Sigmoid colon (tissue), 7 donors: Measurements from ENCODE around the gene GGA1. TPM values are rescaled to one million over a fixed set of nuclear protein-coding genes. Genes with fewer than 3 reads are reported as not detected.
"Not testable (repeated sequence)": the region's sequence is repeated elsewhere in the genome, so short reads cannot be mapped to it uniquely, and the experiment has no call there.

ENCODE experiments used
- DNase-seq: peaks from one replicate; pipeline ENCODE4 v3.0.0-alpha.2; 2019
- H3K27ac ChIP-seq, 4 donors: fragments of 200-600 bp; sonication (generic); one replicate each; pipeline ENCODE4 v1.5.1; 2016 to 2019; ENCODE audit warnings: mild to moderate bottlenecking in 1 of 4
- H3K27me3 ChIP-seq, 3 donors: fragments of 200-600 bp; sonication (generic); one replicate each; pipeline ENCODE4 v1.5.1; 2019; ENCODE audit warnings: mild to moderate bottlenecking in 1 of 3
- H3K36me3 ChIP-seq, 4 donors: fragments of 200-600 bp; sonication (generic); one replicate each; pipeline ENCODE4 v1.5.1; 2016 to 2019
- H3K4me1 ChIP-seq, 4 donors: fragments of 200-600 bp; sonication (generic); one replicate each; pipeline ENCODE4 v1.5.1; 2017 to 2019
- H3K4me3 ChIP-seq, 4 donors: fragments of 200-600 bp; sonication (generic); one replicate each; pipeline ENCODE4 v1.5.1; 2017 to 2019; ENCODE audit warnings: mild to moderate bottlenecking in 2 of 4, moderate library complexity in 1 of 4
- H3K9me3 ChIP-seq, 4 donors: fragments of 200-600 bp in 3 of 4; sonication (generic) in 3 of 4; one replicate each; pipeline versions ENCODE4 v1.5.1 to v1.6.1; 2013 to 2019
- EP300 ChIP-seq, 4 donors: sonication (generic); formaldehyde crosslinking; IDR thresholded peaks; one replicate each; pipeline ENCODE4 v1.6.1; 2017; ENCODE audit warnings: antibody characterized with exemption in 4 of 4
- POLR2A ChIP-seq, 2 donors: fragments of 450-650 bp; IDR thresholded peaks; one replicate each; pipeline ENCODE4 v1.6.1; 2016; ENCODE audit warnings: antibody characterized with exemption in 2 of 2, mild to moderate bottlenecking in 2 of 2, moderate library complexity in 2 of 2
- POLR2AphosphoS5 ChIP-seq, 4 donors: sonication (generic); formaldehyde crosslinking; IDR thresholded peaks; one replicate each; pipeline ENCODE4 v1.6.1; 2017; ENCODE audit warnings: antibody characterized with exemption in 4 of 4
- WGBS, 2 donors: extraction: QIAGEN DNeasy Blood & Tissue Kit; methylation state at CpG; one replicate each; pipeline ENCODE4 v1.1.7; 2013; 5-methylcytosine and 5-hydroxymethylcytosine counted together
- intact Hi-C: fragments of 100-400 bp; cut with DNase I; formaldehyde crosslinking; loops from one replicate; pipeline ENCODE4 v1.15.1; 2023
- polyA plus RNA-seq, 3 donors: library from polyadenylated mRNA; stranded (reverse); fragments of 200-250 nt; gene quantifications; one replicate each; pipeline ENCODE4 v1.2.3, GENCODE V29; 2013
- total RNA-seq, 4 donors: library from RNA; depleted of rRNA; stranded (reverse); fragments of >200 nt; gene quantifications; one replicate each; pipeline ENCODE4 v1.1.0, GENCODE V29; 2016
- TF ChIP-seq, protein P1 (sequence below), 4 experiments: fragments of 450-650 bp in 3 of 4; fragments of 200-600 bp in 1 of 4; IDR thresholded peaks; one replicate each; pipeline ENCODE4 v1.5.1; 2016 to 2019; ENCODE audit warnings: antibody characterized with exemption in 4 of 4, mild to moderate bottlenecking in 3 of 4, moderate library complexity in 2 of 4
- donor health status: healthy with polysubstance abuse.
- donor health status: Bipolar disorder and iron deficiency.
- donor health status: healthy.

GGA1 gene
- total and polyA plus RNA-seq, 7 donors = 25.2 to 77.4 (median 41.3) TPM

DNA sequence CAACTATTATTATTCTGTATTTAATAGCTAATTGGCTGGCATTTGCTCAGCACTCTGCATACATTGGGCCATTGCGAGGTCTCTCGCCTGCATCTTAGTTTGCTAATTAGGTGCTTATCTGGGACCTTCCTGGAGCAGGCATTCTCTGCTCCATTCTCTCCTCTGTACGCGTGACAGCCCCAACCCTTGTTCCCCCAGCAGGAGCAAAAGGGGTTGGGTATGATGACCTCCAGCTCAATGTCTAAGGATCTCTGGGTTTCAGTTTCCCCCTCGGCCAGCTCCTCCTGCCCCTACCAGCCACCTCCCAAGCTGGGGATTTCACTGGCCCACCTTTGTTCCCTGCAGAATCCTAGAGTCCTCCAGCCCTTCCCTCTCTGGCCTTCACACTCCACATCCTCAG is 19.0 kb upstream of the GGA1 start:
- no peak for DNase-seq
- H3K27me3 ChIP-seq = peaks cover 0 to 8% (median 0%) of the 10 kb centered on the region in 3 donors
- H3K4me3 ChIP-seq = no peak overlapping the region
- TF ChIP-seq, protein P1, sequence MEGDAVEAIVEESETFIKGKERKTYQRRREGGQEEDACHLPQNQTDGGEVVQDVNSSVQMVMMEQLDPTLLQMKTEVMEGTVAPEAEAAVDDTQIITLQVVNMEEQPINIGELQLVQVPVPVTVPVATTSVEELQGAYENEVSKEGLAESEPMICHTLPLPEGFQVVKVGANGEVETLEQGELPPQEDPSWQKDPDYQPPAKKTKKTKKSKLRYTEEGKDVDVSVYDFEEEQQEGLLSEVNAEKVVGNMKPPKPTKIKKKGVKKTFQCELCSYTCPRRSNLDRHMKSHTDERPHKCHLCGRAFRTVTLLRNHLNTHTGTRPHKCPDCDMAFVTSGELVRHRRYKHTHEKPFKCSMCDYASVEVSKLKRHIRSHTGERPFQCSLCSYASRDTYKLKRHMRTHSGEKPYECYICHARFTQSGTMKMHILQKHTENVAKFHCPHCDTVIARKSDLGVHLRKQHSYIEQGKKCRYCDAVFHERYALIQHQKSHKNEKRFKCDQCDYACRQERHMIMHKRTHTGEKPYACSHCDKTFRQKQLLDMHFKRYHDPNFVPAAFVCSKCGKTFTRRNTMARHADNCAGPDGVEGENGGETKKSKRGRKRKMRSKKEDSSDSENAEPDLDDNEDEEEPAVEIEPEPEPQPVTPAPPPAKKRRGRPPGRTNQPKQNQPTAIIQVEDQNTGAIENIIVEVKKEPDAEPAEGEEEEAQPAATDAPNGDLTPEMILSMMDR (IDR thresholded peaks at IDR 0.05) = no peak
- TF ChIP-seq EP300 (IDR thresholded peaks at IDR 0.05) (no peak), POLR2AphosphoS5 (IDR thresholded peaks at IDR 0.05) (no peak), POLR2A (IDR thresholded peaks at IDR 0.05) (no peak)
- H3K4me1 ChIP-seq = peaks cover 0 to 8% (median 4%) of the 10 kb centered on the region in 4 donors
- no peaks in the 10 kb centered on the region for H3K9me3 ChIP-seq
- WGBS, 2 donors = 76 to 90% methylated on average over 5 of the region's 5 CpGs
- H3K36me3 ChIP-seq = no peaks in the 10 kb centered on the region
- no peak overlapping the region for H3K27ac ChIP-seq
- intact Hi-C loops = loop anchor here (10.0 kb wide), 1 partner anchor 275 kb away; no protein-coding TSS in a partner anchor

DNA sequence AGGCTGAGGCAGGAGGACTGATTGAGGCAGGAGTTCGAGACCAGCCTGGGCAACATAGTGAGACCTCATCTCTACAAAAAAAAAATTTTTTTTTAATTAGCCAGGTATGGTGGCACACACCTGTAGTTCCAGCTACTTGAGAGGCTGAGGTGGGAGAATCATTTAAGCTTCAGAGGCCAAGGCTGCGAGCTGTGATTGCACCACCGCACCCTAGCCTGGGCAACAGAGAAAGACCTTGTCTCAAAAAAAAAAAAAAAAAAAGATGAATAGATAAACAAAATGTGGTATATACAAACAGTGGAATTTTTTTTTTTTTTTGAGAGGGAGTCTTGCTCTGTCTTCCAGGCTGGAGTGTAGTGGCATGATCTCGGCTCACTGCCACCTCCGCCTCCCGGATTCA is 17.6 kb upstream of the GGA1 start:
- intact Hi-C loops = loop anchor here (10.0 kb wide), 1 partner anchor 276 kb away; no protein-coding TSS in a partner anchor
- H3K36me3 ChIP-seq, H3K27me3 ChIP-seq, H3K4me3 ChIP-seq, DNase-seq, H3K9me3 ChIP-seq, H3K4me1 ChIP-seq, H3K27ac ChIP-seq: not testable (repeated sequence)
- WGBS, 2 donors = 86 to 87% methylated on average over 6 of the region's 6 CpGs

DNA sequence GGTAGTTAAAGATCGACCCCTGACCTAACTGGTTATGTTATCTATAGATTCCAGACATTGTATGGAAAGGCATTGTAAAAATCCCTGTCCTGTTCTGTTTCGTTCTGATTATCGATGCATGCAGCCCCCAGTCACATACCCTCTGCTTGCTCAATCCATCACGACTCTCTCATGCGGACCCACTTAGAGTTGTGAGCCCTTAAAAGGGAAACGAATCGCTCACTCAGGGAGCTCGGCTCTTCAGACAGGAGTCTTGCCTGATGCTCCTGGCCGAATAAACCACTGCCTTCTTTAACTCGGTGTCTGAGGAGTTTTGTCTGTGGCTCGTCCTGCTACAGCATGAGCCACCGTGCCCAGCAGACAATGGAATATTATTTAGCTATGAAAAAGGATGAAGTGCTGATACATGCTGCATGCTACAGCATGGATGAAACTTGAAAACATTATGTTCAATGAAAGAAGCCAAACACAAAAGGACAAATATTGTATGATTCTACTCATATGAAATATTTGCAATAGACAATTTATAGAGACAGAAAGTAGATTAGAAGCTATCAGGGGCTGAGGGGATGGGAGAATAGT is 16.7 kb upstream of the GGA1 start:
- TF ChIP-seq EP300 (IDR thresholded peaks at IDR 0.05) = no peak
- no peak for TF ChIP-seq POLR2A (IDR thresholded peaks at IDR 0.05)
- no peak for TF ChIP-seq POLR2AphosphoS5 (IDR thresholded peaks at IDR 0.05)
- TF ChIP-seq, protein P1 (IDR thresholded peaks at IDR 0.05) = no peak
- H3K9me3 ChIP-seq = no peaks in the 10 kb centered on the region
- WGBS, 2 donors = 82 to 84% methylated on average over 12 of the region's 12 CpGs
- intact Hi-C loops = loop anchor here (2.0 to 10.0 kb wide), 2 partner anchors 53 to 277 kb away; no protein-coding TSS in a partner anchor
- no peak for DNase-seq
- H3K27ac ChIP-seq = no peak overlapping the region
- no peaks in the 10 kb centered on the region for H3K36me3 ChIP-seq
- H3K4me1 ChIP-seq = peaks cover 0 to 8% (median 4%) of the 10 kb centered on the region in 4 donors
- H3K4me3 ChIP-seq = no peak overlapping the region
- peaks cover 0 to 8% (median 0%) of the 10 kb centered on the region in 3 donors for H3K27me3 ChIP-seq

DNA sequence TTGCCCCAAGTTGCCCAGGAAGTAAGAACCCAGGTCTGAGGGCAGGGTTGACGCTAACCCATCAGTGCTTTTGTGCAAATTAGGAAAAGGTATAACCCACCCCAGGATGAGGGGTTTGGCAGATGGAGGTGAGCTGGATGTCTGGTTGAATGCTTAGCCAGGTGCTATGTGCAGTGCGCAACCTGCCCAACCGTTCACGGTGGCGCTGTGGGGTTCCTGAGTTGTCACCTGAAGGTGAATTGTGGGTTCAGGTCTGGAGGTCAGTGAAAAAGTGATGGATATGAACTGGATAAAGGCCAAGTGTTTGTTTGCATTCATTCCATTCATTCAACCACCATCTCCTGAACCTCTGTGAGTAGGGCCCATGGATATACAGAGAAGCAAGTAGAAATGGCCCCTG is 14.4 kb upstream of the GGA1 start:
- H3K27me3 ChIP-seq = no peaks in the 10 kb centered on the region
- no peaks in the 10 kb centered on the region for H3K36me3 ChIP-seq
- intact Hi-C loops = loop anchor here (10.0 kb wide), 1 partner anchor 279 kb away; no protein-coding TSS in a partner anchor
- H3K4me1 ChIP-seq = peaks cover 0 to 8% (median 4%) of the 10 kb centered on the region in 4 donors
- TF ChIP-seq, protein P1 (IDR thresholded peaks at IDR 0.05) = no peak
- no peak for TF ChIP-seq POLR2A (IDR thresholded peaks at IDR 0.05)
- TF ChIP-seq EP300 (IDR thresholded peaks at IDR 0.05) = no peak
- TF ChIP-seq POLR2AphosphoS5 (IDR thresholded peaks at IDR 0.05) = no peak
- H3K9me3 ChIP-seq = no peaks in the 10 kb centered on the region
- WGBS, 2 donors = 85 to 92% methylated on average over 5 of the region's 5 CpGs
- no peak overlapping the region for H3K4me3 ChIP-seq
- no peak overlapping the region for H3K27ac ChIP-seq
- no peak for DNase-seq

DNA sequence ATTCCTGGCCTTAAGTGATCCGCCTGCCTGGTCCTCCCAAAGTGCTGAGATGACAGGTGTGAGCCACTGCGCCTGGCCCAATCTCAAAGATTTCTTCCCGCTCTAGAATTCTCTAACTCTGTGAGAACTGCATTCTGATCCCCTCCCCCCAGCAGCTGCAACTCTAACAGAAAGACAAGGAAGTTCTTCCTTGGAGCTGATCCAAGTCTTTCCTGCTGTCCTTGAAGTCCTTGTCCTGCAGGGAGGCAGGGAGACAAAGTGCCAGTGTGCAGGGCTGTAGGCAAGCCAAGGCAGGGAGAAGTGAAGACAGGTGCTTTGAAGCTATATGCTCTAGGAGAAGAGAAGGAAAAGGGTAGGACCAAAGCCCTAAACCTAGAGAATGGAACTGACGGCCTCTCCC is 9.5 kb upstream of the GGA1 start:
- Histone ChIP-seq H3K9me3 (no peaks in the 10 kb centered on the region), H3K4me3 (no peak overlapping the region), H3K27me3 (peaks cover 0 to 12% (median 0%) of the 10 kb centered on the region in 3 donors), H3K27ac (no peak overlapping the region), H3K36me3 (no peaks in the 10 kb centered on the region), H3K4me1 (no peaks in the 10 kb centered on the region)
- no peak for DNase-seq
- TF ChIP-seq POLR2A (IDR thresholded peaks at IDR 0.05) = no peak
- TF ChIP-seq EP300 (IDR thresholded peaks at IDR 0.05) = no peak
- TF ChIP-seq POLR2AphosphoS5 (IDR thresholded peaks at IDR 0.05) = no peak
- TF ChIP-seq, protein P1 (IDR thresholded peaks at IDR 0.05) = no peak
- WGBS, 2 donors = 12 to 71% methylated on average over 4 of the region's 4 CpGs
- intact Hi-C loops = loop anchor here (10.0 kb wide), 1 partner anchor 284 kb away; no protein-coding TSS in a partner anchor
